HG03039 (cell line): Measurements from ENCODE around the gene ATG9A.

Experiments used
- ATAC-seq: cut with Tn5 transposase; IDR thresholded peaks from one replicate; pipeline ENCODE4 v1.9.1; 2021; ENCODE audit warnings: mild to moderate bottlenecking, moderate library complexity; ENCODE audit not compliant: unreplicated experiment

Gene ATG9A

DNA sequence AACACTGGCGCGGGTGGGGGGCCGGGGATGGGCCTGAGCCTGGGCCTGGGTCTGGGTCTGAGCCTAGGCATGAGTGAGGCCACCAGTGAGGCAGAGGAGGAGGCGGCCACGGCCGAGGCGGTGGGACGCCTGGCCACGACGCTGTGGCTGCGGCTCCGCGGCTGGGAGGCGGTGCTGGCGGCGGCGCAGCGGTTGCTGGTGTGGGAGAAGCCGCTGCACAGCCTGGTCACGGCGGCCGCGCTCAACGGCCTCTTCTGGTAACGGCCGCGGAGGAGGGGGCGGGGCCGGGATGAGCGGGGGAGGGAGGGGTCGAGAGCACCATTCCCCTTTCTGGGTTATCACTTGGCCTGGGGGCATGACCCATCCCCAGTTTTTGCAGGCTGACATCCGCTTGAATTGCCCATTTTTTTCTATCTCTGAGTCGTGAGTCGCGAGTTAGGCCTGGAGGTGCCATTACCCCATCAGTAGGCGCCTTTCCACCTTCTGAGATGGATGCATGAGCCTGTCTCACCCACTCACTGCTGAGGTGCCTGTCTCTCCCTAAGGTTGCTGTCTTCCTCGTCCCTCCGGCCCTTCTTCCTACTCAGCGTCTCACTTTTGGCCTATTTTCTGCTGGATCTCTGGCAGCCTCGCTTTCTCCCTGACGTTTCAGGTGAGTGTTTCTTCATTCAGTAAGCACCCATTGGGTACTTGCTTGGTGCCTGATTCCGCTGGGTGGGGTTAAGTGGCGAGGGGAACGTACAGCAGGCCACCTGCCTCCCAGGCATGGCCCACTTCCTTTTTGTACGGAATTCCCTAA is 50.9 kb downstream of the ATG9A start:
- ATAC-seq = peak; percentile 20

- ATAC-seq = peak; percentile 35
Measured at GRCh38 chr2:219177552-219178376, 51.7 kb downstream of the ATG9A start, which contains the start of gene RETREG2. Gene RETREG2, plus strand, starts transcription at chr2:219178275. Its CDS starts 78 bp downstream, at chr2:219178353.

GRCh38 chr2:219176818-219177551 is 52.5 kb downstream of the ATG9A start, which contains the start of gene CNPPD1:
Gene CNPPD1, minus strand, starts transcription at chr2:219176925. Its CDS starts 97 bp downstream, at chr2:219176828.
- peak; percentile 53 for ATAC-seq

- peak; percentile 15 for ATAC-seq
Measured at GRCh38 chr2:219175928-219176817, 53.3 kb downstream of the ATG9A start.

DNA sequence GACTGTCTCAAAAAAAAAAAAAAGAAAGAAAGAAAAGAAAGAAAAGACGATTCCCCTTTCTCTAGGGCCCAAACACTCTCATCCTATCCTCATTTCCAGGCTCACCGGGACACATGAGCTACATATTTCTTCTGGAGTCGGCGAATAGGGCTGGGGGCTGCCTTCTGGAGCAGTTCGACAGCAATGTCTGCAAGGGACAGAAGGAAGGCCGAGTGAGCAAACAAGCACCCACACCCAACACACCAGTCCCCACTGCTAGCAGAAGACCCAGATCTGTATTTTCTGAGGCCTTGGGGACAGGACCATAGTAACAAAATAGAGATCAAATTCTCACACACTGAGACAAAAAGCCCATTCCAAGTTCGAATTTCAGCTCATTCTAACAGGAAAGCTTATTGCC is 54.0 kb downstream of the ATG9A start:
- ATAC-seq = no peak

GRCh38 chr2:219174801-219175200 is 54.6 kb downstream of the ATG9A start:
- no peak for ATAC-seq

DNA sequence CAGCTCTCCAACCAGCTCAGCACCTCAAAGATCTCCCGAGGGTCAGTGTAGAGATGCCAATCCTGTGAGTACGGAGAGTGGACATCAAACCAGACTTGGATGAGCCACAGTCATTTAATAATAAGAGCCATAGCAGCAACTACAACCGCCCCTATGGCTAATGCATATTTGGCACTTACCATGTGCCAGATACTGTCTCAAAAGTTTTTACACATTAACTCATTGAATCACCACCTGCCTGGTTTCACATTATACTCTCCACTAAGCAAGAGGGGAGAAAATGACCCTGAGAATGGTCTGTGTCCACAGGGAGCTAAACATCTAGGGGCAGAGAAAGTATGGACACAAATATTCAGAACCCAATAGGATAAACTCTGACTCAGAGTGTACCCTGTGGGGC is 55.3 kb downstream of the ATG9A start:
- no peak for ATAC-seq

- ATAC-seq = no peak
Measured at GRCh38 chr2:219173176-219173575, 56.3 kb downstream of the ATG9A start.

DNA sequence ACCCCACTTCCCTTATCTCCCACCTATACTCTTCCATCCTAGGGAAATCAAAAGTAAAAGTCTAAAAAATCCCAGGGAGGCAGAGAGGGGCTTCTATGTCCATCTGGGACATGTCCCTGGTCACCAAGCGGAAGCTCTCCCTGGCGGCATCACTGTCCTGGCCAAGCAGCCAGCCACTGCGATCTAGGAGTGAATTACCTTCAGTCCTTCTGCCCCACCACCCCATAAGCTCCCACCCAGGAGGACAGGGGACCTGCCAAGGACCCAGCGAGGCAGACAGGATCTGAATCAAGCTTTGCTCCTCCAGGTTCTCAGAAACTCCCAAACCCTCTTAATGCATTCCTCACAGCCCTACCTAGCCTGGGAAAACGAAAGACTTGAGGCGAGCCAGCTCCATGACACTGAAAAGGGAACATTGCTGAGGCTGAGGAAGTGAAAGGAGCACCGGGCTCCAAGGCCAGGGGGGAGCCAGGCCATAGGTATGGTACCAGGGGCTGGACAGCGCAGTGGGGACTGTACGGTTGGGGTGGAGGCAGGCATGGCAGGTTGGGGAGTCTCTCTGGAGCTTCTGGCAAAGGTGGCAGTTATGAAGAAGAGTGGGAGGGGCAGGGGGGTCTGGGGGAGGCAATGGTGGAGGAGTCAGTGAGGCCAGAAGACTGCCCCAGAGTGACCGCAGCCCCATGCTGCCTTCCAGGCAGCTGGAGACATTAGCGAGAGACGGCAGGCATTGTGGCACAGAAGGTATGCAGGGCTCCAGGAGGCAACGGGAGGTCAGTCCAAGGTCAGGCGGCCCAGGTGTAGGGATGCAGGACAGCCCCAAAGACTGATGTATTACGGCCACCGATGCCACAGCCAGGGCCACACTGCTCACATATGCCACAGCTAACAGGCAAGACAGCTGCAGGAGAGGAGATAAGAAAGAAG is 56.9 kb downstream of the ATG9A start:
- no peak for ATAC-seq

DNA sequence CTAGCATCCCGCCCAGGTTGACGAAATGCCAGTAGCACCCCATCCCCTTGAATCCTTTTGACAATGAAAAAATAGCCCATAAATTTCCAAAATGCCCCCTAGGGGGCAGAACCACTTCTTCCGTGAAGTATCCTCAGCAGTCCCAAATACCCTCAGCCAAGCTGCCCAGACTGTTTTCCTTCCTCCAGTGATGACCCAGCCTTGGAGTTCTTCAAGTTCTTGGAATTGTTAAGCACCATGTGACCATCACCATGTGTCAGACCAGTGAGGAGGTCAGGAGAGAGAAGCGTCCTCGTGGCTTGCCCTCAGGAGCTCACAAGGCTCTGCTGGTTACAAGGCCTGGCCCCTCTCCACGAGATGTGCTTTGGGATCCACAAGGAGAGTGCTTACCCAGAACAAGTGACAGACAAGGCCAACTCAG is 58.2 kb downstream of the ATG9A start:
- ATAC-seq = no peak

DNA sequence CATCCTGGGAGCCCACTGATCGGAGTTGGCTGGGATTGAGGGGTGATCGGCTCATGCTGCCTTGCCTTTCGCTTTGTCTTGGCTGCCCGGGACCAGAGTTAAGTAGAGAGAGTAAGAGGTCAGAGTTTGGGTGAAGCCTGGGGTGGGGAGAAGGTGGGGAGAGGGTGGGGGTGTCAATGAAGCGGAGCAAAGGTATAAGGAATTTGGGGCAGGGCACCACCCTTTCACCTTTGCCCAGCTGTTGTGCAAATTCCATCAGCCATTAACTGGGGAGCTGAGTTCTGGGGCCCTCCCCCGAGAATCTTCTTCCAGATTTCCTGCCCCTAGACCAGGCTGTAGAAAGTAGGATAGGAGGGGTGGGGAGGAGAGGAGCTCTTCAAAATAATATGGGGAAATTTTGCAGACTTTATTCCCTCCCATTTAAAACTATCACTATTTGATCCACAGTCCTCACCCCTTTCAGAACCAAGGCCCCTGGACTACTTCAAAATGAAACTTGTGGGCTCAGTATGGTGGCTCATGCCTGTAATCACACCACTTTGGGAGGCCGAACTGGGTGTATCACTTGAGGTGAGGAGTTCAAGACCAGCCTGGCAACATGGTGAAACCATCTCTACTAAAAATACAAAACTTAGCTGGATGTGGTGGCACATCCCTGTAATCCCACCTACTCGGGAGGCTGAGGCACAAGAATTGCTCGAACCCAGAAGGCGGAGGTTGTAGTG is 59.3 kb downstream of the ATG9A start, which contains the start of gene SLC23A3:
SLC23A3 (minus strand) TSS at position 100 of the 725 bp plus-strand sequence; CDS start at position 55, 45 bp downstream.
- ATAC-seq = no peak
